PC-3 (cell line): ENCODE measurements around the gene CLUH. TPM values are rescaled to one million over a fixed set of nuclear protein-coding genes. Genes with fewer than 3 reads are reported as not detected.
A peak's percentile ranks its signal among the peaks of the same experiment; 100 is the strongest.

Experiments
- ATAC-seq: fragments of 200-7000 bp; cut with Tn5 transposase; 2 replicates; pipeline ENCODE4 v1.9.1; 2020; ENCODE audit warnings: mild to moderate bottlenecking, moderate library complexity
- BruUV-seq: library from RNA; stranded (reverse); fragments of 400-500 nt; replicated peaks from 2 replicates; lab custom pipeline; 2021; lab: Mats Ljungman, UMichigan
- CTCF ChIA-PET: fragments of 300-600 bp; sonication (Branson Sonifier 250); formaldehyde crosslinking; loops from one replicate; lab custom pipeline; 2022; ENCODE audit warnings: antibody characterized with exemption; lab: Charles Lee
- POLR2A ChIA-PET: fragments of 300-600 bp; sonication (Branson Sonifier 250); formaldehyde crosslinking; loops from one replicate; lab custom pipeline; 2022; ENCODE audit warnings: antibody characterized with exemption; ENCODE audit not compliant: unreplicated experiment; lab: Charles Lee
- DNase-seq: peaks from one replicate; pipeline ENCODE4 v3.0.0-alpha.2; 2015
- H2AFZ ChIP-seq: fragments of 300-600 bp; sonication (generic); 2 replicates; pipeline ENCODE4 v1.6.0; 2016; ENCODE audit warnings: antibody characterized with exemption, low read length
- H3F3A ChIP-seq: fragments of 300-600 bp; sonication (generic); one replicate; pipeline ENCODE4 v1.6.0; 2017; ENCODE audit warnings: antibody characterized with exemption, low read length, control low read depth, mild to moderate bottlenecking; ENCODE audit not compliant: unreplicated experiment
- H3K27ac ChIP-seq: fragments of 300-600 bp; sonication (generic); 2 replicates; pipeline ENCODE4 v1.5.1; 2016; ENCODE audit warnings: mild to moderate bottlenecking, low read length
- H3K27me3 ChIP-seq: fragments of 300-600 bp; sonication (generic); 2 replicates; pipeline ENCODE4 v1.6.1; 2016; ENCODE audit warnings: low read length, mixed read lengths
- H3K36me3 ChIP-seq: fragments of 300-600 bp; sonication (generic); 2 replicates; pipeline ENCODE4 v1.6.1; 2016; ENCODE audit warnings: low read depth, mixed run types, low read length, mixed read lengths
- H3K4me1 ChIP-seq: fragments of 300-600 bp; sonication (generic); 2 replicates; pipeline ENCODE4 v1.5.1; 2016; ENCODE audit warnings: low read length; ENCODE audit not compliant: insufficient read depth
- H3K4me2 ChIP-seq: fragments of 300-600 bp; sonication (generic); 2 replicates; pipeline ENCODE4 v1.6.0; 2016; ENCODE audit warnings: low read length
- H3K4me3 ChIP-seq: fragments of 300-600 bp; sonication (generic); 2 replicates; pipeline ENCODE4 v1.5.1; 2016; ENCODE audit warnings: mild to moderate bottlenecking, low read length, mixed read lengths
- H3K79me2 ChIP-seq: fragments of 300-600 bp; sonication (generic); 2 replicates; pipeline ENCODE4 v1.6.1; 2017; ENCODE audit warnings: low read length, mixed read lengths
- H3K9ac ChIP-seq: fragments of 300-600 bp; sonication (generic); 2 replicates; pipeline ENCODE4 v1.6.0; 2016; ENCODE audit warnings: mild to moderate bottlenecking, low read length
- H3K9me2 ChIP-seq: fragments of 300-600 bp; sonication (generic); replicated peaks from 2 replicates; pipeline ENCODE4 v1.6.1; 2016; ENCODE audit warnings: mixed run types, low read length, mixed read lengths
- H3K9me3 ChIP-seq: fragments of 300-600 bp; sonication (generic); 2 replicates; pipeline ENCODE4 v1.6.1; 2016; ENCODE audit warnings: low read length, mixed read lengths
- H4K20me1 ChIP-seq: fragments of 300-600 bp; sonication (generic); 2 replicates; pipeline ENCODE4 v1.6.1; 2016; ENCODE audit warnings: low read length, mixed read lengths
- CTCF ChIP-seq: fragments of 300-600 bp; sonication (generic); conservative IDR thresholded peaks from 2 replicates; pipeline ENCODE4 v1.5.1; 2017; ENCODE audit warnings: antibody characterized with exemption, low read depth, mild to moderate bottlenecking, low read length
- EZH2 ChIP-seq: fragments of 300-600 bp; sonication (generic); IDR thresholded peaks from one replicate; pipeline ENCODE4 v1.6.1; 2017; ENCODE audit warnings: antibody characterized with exemption, mild to moderate bottlenecking, low read length; ENCODE audit not compliant: unreplicated experiment
- EZH2phosphoT487 ChIP-seq: fragments of 300-600 bp; sonication (generic); IDR thresholded peaks from 2 replicates; pipeline ENCODE4 v1.6.1; 2018; ENCODE audit warnings: mild to moderate bottlenecking, antibody characterized with exemption, low read length, borderline replicate concordance
- intact Hi-C: fragments of 100-400 bp; cut with micrococcal nuclease; formaldehyde crosslinking; loops from 2 replicates; pipeline ENCODE4 v1.9.0; 2023
- total RNA-seq: library from RNA; depleted of rRNA; stranded (reverse); fragments of >200 nt; gene quantifications from 2 replicates; pipeline ENCODE4 v1.2.3, GENCODE V29; 2014

CLUH gene
- total RNA-seq, 1 experiment from 2014 or later = 108 TPM

GRCh38 chr17:2685696-2686095 is 25.9 kb downstream of the CLUH start:
- DNase-seq (no peak), ATAC-seq (no peak)
- Histone ChIP-seq H3K4me1 (0 out of 2 replicates have a peak, but pooled peaks cover 8% of the 10 kb centered on the region), H2AFZ (no peak overlapping the region), H3K9ac (no peak overlapping the region), H3K4me2 (no peak overlapping the region), H3K36me3 (no peaks in the 10 kb centered on the region; the same call in 1 of the 2 replicates), H3K4me3 (no peak overlapping the region), H3K9me3 (no peaks in the 10 kb centered on the region), H3F3A (peaks cover 5% of the 10 kb centered on the region), H3K9me2 (no peaks in the 10 kb centered on the region), H4K20me1 (no peaks in the 10 kb centered on the region), H3K27ac (no peak overlapping the region), H3K79me2 (no peaks in the 10 kb centered on the region), H3K27me3 (no peaks in the 10 kb centered on the region)
- CTCF ChIA-PET = no interaction called here
- intact Hi-C loops = no loop called here
- no peak for TF ChIP-seq CTCF
- no peak for TF ChIP-seq EZH2
- TF ChIP-seq EZH2phosphoT487 = no peak
- POLR2A ChIA-PET = interaction anchor here (0.6 kb wide), 1 partner anchor 9 kb away, joined by 9 read pairs; no protein-coding TSS in a partner anchor
- BruUV-seq = no TSS peak

GRCh38 chr17:2684549-2684948 is 27.0 kb downstream of the CLUH start:
- ATAC-seq (no peak), DNase-seq (no peak)
- Histone ChIP-seq H3K4me3 (no peak overlapping the region), H3K9me2 (no peaks in the 10 kb centered on the region), H3K79me2 (no peaks in the 10 kb centered on the region), H3K36me3 (peaks cover 5% of the 10 kb centered on the region; the same call in 1 of the 2 replicates), H3K27me3 (no peaks in the 10 kb centered on the region), H4K20me1 (no peaks in the 10 kb centered on the region), H3K9me3 (no peaks in the 10 kb centered on the region), H3K9ac (no peak overlapping the region), H3K4me1 (0 out of 2 replicates have a peak, but pooled peaks cover 8% of the 10 kb centered on the region), H2AFZ (no peak overlapping the region), H3K27ac (no peak overlapping the region), H3K4me2 (no peak overlapping the region), H3F3A (peaks cover 5% of the 10 kb centered on the region)
- ChIA-PET CTCF (no interaction called here), POLR2A (no interaction called here)
- intact Hi-C loops = no loop called here
- no TSS peak for BruUV-seq
- TF ChIP-seq EZH2phosphoT487 = no peak
- no peak for TF ChIP-seq EZH2
- no peak for TF ChIP-seq CTCF

DNA sequence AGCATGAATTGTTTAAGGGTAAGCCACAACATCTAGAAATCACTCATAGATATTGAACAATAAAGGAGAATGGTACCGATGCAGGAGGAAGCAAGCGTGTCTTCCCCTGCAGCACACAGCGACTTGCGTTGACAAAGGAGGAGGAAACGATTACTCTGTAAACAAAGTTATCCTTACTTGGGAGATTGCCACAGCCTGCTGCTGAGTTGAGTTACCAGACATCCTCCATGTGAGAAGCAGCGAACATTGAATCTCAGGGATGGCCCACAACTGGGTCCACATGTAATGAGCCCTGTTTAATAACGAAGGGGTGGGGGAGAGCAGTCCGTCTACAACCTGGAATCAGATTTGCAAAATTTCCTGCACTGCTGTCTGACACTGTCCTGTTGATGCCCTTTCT is 27.7 kb downstream of the CLUH start:
- Histone ChIP-seq H3K27me3 (no peaks in the 10 kb centered on the region), H3K4me2 (no peak overlapping the region), H3F3A (peaks cover 5% of the 10 kb centered on the region), H4K20me1 (no peaks in the 10 kb centered on the region), H3K79me2 (no peaks in the 10 kb centered on the region), H3K9ac (no peak overlapping the region), H2AFZ (no peak overlapping the region), H3K4me3 (no peak overlapping the region), H3K27ac (no peak overlapping the region), H3K9me2 (no peaks in the 10 kb centered on the region), H3K4me1 (0 out of 2 replicates have a peak, but pooled peaks cover 8% of the 10 kb centered on the region), H3K36me3 (peaks cover 5% of the 10 kb centered on the region; the same call in 1 of the 2 replicates), H3K9me3 (no peaks in the 10 kb centered on the region)
- POLR2A ChIA-PET = interaction anchor here (0.7 kb wide), 1 partner anchor 30 kb away, joined by 4 read pairs; no protein-coding TSS in a partner anchor
- BruUV-seq = no TSS peak
- intact Hi-C loops = no loop called here
- ATAC-seq (peak; percentile 59), DNase-seq (peak; percentile 29)
- TF ChIP-seq CTCF (no peak), EZH2 (no peak), EZH2phosphoT487 (no peak)
- CTCF ChIA-PET = no interaction called here
